Measurements from ENCODE around the gene ABCG5.

Gene ABCG5

GRCh38 chr2:43838560-43839267 lies at the start of gene ABCG5, which contains the start of gene ABCG8:
Gene ABCG5 (minus strand): TSS chr2:43838839. CDS start chr2:43838679, 160 bp downstream.
Gene ABCG8 (plus strand): TSS chr2:43838971. CDS start chr2:43839054, 83 bp downstream.
- peaks cover 8% of the 10 kb centered on the region; the same call in 1 of the 2 replicates for H3K4me1 ChIP-seq (ENCODE audit: insufficient read depth, low read length)
- no peak within 1 kb of the TSS for H3K9ac ChIP-seq (ENCODE audit: low read depth, low read length)
- H3K9me3 ChIP-seq (ENCODE audit: control insufficient read depth, insufficient read depth, low read length): no peaks in the 10 kb centered on the region
- H3K36me3 ChIP-seq (ENCODE audit: insufficient read depth, low read length): no peaks in the 10 kb centered on the region

- H3K9me3 ChIP-seq (ENCODE audit: control insufficient read depth, insufficient read depth, low read length): no peaks in the 10 kb centered on the region
- H3K36me3 ChIP-seq (ENCODE audit: insufficient read depth, low read length): peaks cover 45% of the 10 kb centered on the region
- no peak overlapping the region for H3K9ac ChIP-seq (ENCODE audit: low read depth, low read length)
- no peaks in the 10 kb centered on the region for H3K4me1 ChIP-seq (ENCODE audit: insufficient read depth, low read length)
Observed at GRCh38 chr2:43887176-43887575, 48.5 kb upstream of the ABCG5 start.

GRCh38 chr2:43885132-43885632 lies 46.5 kb upstream of the ABCG5 start:
- Histone ChIP-seq H3K36me3 (ENCODE audit: insufficient read depth, low read length) (peaks cover 35% of the 10 kb centered on the region), H3K4me1 (ENCODE audit: insufficient read depth, low read length) (no peaks in the 10 kb centered on the region), H3K9me3 (ENCODE audit: control insufficient read depth, insufficient read depth, low read length) (no peaks in the 10 kb centered on the region), H3K9ac (ENCODE audit: low read depth, low read length) (no peak overlapping the region)

DNA sequence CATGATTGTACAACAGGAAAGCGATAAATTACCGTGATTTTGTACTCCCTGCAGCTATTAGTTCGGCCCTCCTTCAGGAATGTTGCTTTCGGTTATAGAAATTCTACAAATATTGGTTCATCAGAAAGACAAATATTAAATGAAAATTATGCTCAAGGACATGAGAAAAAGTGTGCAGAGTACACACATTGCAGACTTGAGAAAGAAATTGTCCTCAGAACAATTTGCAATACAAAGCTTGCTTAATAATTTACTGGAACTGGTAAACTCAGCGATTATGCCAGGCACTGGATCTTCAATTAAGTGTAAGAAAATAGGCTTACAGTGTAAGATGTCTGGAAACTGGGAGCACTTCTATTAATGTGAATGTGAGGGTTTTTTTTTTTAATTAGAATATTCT lies 46.0 kb upstream of the ABCG5 start:
- Histone ChIP-seq H3K36me3 (ENCODE audit: insufficient read depth, low read length) (peaks cover 30% of the 10 kb centered on the region), H3K4me1 (ENCODE audit: insufficient read depth, low read length) (no peaks in the 10 kb centered on the region), H3K9me3 (ENCODE audit: control insufficient read depth, insufficient read depth, low read length) (no peaks in the 10 kb centered on the region), H3K9ac (ENCODE audit: low read depth, low read length) (no peak overlapping the region)

DNA sequence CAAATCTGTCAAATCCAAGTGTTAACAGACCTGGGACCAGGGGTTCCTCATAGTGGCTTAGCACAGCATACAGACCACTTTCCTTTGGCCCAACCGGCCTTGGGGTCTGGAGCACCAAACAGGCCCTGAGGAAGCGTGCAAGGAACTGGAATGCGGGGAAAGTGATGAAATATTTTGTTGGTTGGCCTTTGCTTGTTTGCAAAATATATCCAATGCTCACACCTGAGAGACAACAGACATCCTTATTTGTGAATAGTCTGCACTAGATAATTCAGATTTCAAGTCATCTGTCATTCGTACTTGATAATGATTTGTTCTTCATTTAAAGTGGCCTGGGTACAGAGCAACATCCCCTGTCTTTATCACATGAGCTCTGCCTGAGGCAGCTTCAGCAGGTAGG lies 43.7 kb upstream of the ABCG5 start:
- Histone ChIP-seq H3K36me3 (ENCODE audit: insufficient read depth, low read length) (peaks cover 12% of the 10 kb centered on the region), H3K9me3 (ENCODE audit: control insufficient read depth, insufficient read depth, low read length) (no peaks in the 10 kb centered on the region), H3K9ac (ENCODE audit: low read depth, low read length) (no peak overlapping the region)

GRCh38 chr2:43880952-43881351 lies 42.3 kb upstream of the ABCG5 start:
- H3K4me1 ChIP-seq (ENCODE audit: insufficient read depth, low read length): peaks cover 6% of the 10 kb centered on the region; the same call in 1 of the 2 replicates
- H3K9me3 ChIP-seq (ENCODE audit: control insufficient read depth, insufficient read depth, low read length): no peaks in the 10 kb centered on the region
- peaks cover 5% of the 10 kb centered on the region; the same call in 1 of the 2 replicates for H3K36me3 ChIP-seq (ENCODE audit: insufficient read depth, low read length)
- no peak overlapping the region for H3K9ac ChIP-seq (ENCODE audit: low read depth, low read length)

More for the DNA sequence above, 43.7 kb upstream of the ABCG5 start:
- H3K4me1 ChIP-seq (ENCODE audit: insufficient read depth, low read length): peaks cover 6% of the 10 kb centered on the region; the same call in 1 of the 2 replicates

GRCh38 chr2:43880471-43880870 lies 41.8 kb upstream of the ABCG5 start:
- no peaks in the 10 kb centered on the region for H3K9me3 ChIP-seq (ENCODE audit: control insufficient read depth, insufficient read depth, low read length)
- no peak overlapping the region for H3K9ac ChIP-seq (ENCODE audit: low read depth, low read length)
- peaks cover 6% of the 10 kb centered on the region; the same call in 1 of the 2 replicates for H3K4me1 ChIP-seq (ENCODE audit: insufficient read depth, low read length)
- H3K36me3 ChIP-seq (ENCODE audit: insufficient read depth, low read length): peaks cover 5% of the 10 kb centered on the region; the same call in 1 of the 2 replicates

GRCh38 chr2:43879261-43879660 lies 40.6 kb upstream of the ABCG5 start:
- H3K9me3 ChIP-seq (ENCODE audit: control insufficient read depth, insufficient read depth, low read length): no peaks in the 10 kb centered on the region

DNA sequence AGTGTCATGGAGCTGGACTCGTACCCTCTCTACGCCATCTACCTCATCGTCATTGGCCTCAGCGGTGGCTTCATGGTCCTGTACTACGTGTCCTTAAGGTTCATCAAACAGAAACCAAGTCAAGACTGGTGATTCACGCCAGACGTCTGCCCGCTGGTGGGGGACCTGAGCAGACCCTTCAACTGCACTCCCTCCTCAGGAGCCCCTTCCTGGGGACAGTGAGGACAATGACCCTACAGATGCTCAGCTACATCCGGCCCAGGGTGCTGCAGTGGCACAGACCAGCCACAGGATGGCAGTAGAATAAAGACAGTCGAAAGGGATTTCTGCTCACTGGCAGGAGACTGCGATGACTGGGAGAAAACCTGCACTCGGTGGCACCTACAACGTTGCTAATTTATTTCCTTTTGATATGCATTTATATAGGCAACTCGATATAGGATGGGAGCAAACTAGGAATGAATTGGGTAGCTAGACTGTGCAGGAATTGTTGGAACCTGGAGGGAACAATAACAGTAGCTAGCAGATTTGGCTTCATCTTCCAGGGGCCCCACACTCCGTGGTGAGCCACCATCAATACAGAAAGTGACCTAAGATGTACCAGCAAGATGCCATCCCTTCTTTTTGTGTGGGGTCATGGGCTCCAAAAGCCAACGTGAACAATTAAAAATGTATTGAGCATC lies 39.3 kb upstream of the ABCG5 start:
- Histone ChIP-seq H3K4me1 (ENCODE audit: insufficient read depth, low read length) (peaks cover 6% of the 10 kb centered on the region; the same call in 1 of the 2 replicates), H3K36me3 (ENCODE audit: insufficient read depth, low read length) (0 out of 2 replicates have a peak, but pooled peaks cover 2% of the 10 kb centered on the region), H3K9ac (ENCODE audit: low read depth, low read length) (no peak overlapping the region), H3K9me3 (ENCODE audit: control insufficient read depth, insufficient read depth, low read length) (no peaks in the 10 kb centered on the region)

More at GRCh38 chr2:43879261-43879660, 40.6 kb upstream of the ABCG5 start:
- 0 out of 2 replicates have a peak, but pooled peaks cover 2% of the 10 kb centered on the region for H3K36me3 ChIP-seq (ENCODE audit: insufficient read depth, low read length)
- H3K4me1 ChIP-seq (ENCODE audit: insufficient read depth, low read length): peaks cover 6% of the 10 kb centered on the region; the same call in 1 of the 2 replicates
- no peak overlapping the region for H3K9ac ChIP-seq (ENCODE audit: low read depth, low read length)

GRCh38 chr2:43874776-43875451 lies 36.3 kb upstream of the ABCG5 start:
- Histone ChIP-seq H3K36me3 (ENCODE audit: insufficient read depth, low read length) (no peaks in the 10 kb centered on the region), H3K9me3 (ENCODE audit: control insufficient read depth, insufficient read depth, low read length) (no peaks in the 10 kb centered on the region), H3K9ac (ENCODE audit: low read depth, low read length) (no peak overlapping the region), H3K4me1 (ENCODE audit: insufficient read depth, low read length) (peaks cover 6% of the 10 kb centered on the region; the same call in 1 of the 2 replicates)

DNA sequence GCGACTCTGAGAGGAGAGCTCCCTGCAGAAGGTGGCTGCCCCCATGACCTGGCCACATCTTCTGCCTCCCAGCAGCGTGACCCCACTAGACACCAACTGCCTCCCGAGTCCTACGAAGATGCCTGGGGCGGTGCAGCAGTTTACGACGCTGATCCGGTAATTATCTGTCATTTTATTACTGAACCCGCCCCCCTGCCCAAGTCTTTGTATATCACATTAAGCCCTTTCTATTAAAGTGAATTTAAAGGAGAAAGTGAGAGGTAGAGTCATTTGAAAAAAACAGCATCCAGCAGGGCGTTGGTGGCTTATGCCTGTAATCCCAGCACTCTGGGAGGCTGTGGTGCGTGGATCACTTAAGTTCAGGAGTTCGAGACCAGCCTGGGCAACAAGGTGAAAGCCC lies 33.5 kb upstream of the ABCG5 start:
- Histone ChIP-seq H3K9ac (ENCODE audit: low read depth, low read length) (no peak overlapping the region), H3K4me1 (ENCODE audit: insufficient read depth, low read length) (no peaks in the 10 kb centered on the region), H3K9me3 (ENCODE audit: control insufficient read depth, insufficient read depth, low read length) (no peaks in the 10 kb centered on the region), H3K36me3 (ENCODE audit: insufficient read depth, low read length) (no peaks in the 10 kb centered on the region)

GRCh38 chr2:43855292-43855691 lies 16.7 kb upstream of the ABCG5 start:
- H3K9me3 ChIP-seq (ENCODE audit: control insufficient read depth, insufficient read depth, low read length): no peaks in the 10 kb centered on the region
- H3K9ac ChIP-seq (ENCODE audit: low read depth, low read length): no peak overlapping the region
- H3K36me3 ChIP-seq (ENCODE audit: insufficient read depth, low read length): no peaks in the 10 kb centered on the region
- no peaks in the 10 kb centered on the region for H3K4me1 ChIP-seq (ENCODE audit: insufficient read depth, low read length)

DNA sequence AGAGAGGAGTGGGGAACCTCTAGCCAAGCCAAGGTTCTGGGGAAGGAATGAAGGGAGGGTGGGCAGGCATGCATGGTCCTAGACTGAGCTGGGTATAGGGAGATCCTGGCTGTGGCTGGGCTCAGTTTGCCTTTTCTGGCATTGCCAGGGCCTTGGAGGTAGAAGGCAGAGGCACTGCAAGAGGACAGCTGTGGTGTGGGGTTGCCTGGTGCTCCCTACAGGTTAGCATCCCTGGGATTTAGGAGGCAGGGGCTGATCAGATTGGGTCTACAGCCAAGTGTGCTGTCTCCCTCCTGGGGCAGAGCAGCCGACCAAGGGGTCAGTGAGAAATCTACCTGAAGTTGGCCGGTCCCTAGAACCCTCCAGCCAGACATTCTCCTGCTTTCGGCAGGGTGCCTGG lies 16.0 kb upstream of the ABCG5 start:
- H3K9ac ChIP-seq (ENCODE audit: low read depth, low read length): no peak overlapping the region
- no peaks in the 10 kb centered on the region for H3K36me3 ChIP-seq (ENCODE audit: insufficient read depth, low read length)
- no peaks in the 10 kb centered on the region for H3K9me3 ChIP-seq (ENCODE audit: control insufficient read depth, insufficient read depth, low read length)
- H3K4me1 ChIP-seq (ENCODE audit: insufficient read depth, low read length): no peaks in the 10 kb centered on the region

Data from ES-I3 (cell line).